PC-3 (cell line): ENCODE measurements around the gene MED13L. TPM values are rescaled to one million over a fixed set of nuclear protein-coding genes. Genes with fewer than 3 reads are reported as not detected.

Source experiments
- ATAC-seq: fragments of 200-7000 bp; cut with Tn5 transposase; 2 replicates; pipeline ENCODE4 v1.9.1; 2020; ENCODE audit warnings: mild to moderate bottlenecking, moderate library complexity
- BruUV-seq: library from RNA; stranded (reverse); fragments of 400-500 nt; replicated peaks from 2 replicates; lab custom pipeline; 2021; lab: Mats Ljungman, UMichigan
- CTCF ChIA-PET: fragments of 300-600 bp; sonication (Branson Sonifier 250); formaldehyde crosslinking; loops from one replicate; lab custom pipeline; 2022; ENCODE audit warnings: antibody characterized with exemption; lab: Charles Lee
- POLR2A ChIA-PET: fragments of 300-600 bp; sonication (Branson Sonifier 250); formaldehyde crosslinking; loops from one replicate; lab custom pipeline; 2022; ENCODE audit warnings: antibody characterized with exemption; ENCODE audit not compliant: unreplicated experiment; lab: Charles Lee
- DNase-seq: peaks from one replicate; pipeline ENCODE4 v3.0.0-alpha.2; 2015
- H2AFZ ChIP-seq: fragments of 300-600 bp; sonication (generic); 2 replicates; pipeline ENCODE4 v1.6.0; 2016; ENCODE audit warnings: antibody characterized with exemption, low read length
- H3F3A ChIP-seq: fragments of 300-600 bp; sonication (generic); one replicate; pipeline ENCODE4 v1.6.0; 2017; ENCODE audit warnings: antibody characterized with exemption, low read length, control low read depth, mild to moderate bottlenecking; ENCODE audit not compliant: unreplicated experiment
- H3K27ac ChIP-seq: fragments of 300-600 bp; sonication (generic); 2 replicates; pipeline ENCODE4 v1.5.1; 2016; ENCODE audit warnings: mild to moderate bottlenecking, low read length
- H3K27me3 ChIP-seq: fragments of 300-600 bp; sonication (generic); 2 replicates; pipeline ENCODE4 v1.6.1; 2016; ENCODE audit warnings: low read length, mixed read lengths
- H3K36me3 ChIP-seq: fragments of 300-600 bp; sonication (generic); 2 replicates; pipeline ENCODE4 v1.6.1; 2016; ENCODE audit warnings: low read depth, mixed run types, low read length, mixed read lengths
- H3K4me1 ChIP-seq: fragments of 300-600 bp; sonication (generic); 2 replicates; pipeline ENCODE4 v1.5.1; 2016; ENCODE audit warnings: low read length; ENCODE audit not compliant: insufficient read depth
- H3K4me2 ChIP-seq: fragments of 300-600 bp; sonication (generic); 2 replicates; pipeline ENCODE4 v1.6.0; 2016; ENCODE audit warnings: low read length
- H3K4me3 ChIP-seq: fragments of 300-600 bp; sonication (generic); 2 replicates; pipeline ENCODE4 v1.5.1; 2016; ENCODE audit warnings: mild to moderate bottlenecking, low read length, mixed read lengths
- H3K79me2 ChIP-seq: fragments of 300-600 bp; sonication (generic); 2 replicates; pipeline ENCODE4 v1.6.1; 2017; ENCODE audit warnings: low read length, mixed read lengths
- H3K9ac ChIP-seq: fragments of 300-600 bp; sonication (generic); 2 replicates; pipeline ENCODE4 v1.6.0; 2016; ENCODE audit warnings: mild to moderate bottlenecking, low read length
- H3K9me2 ChIP-seq: fragments of 300-600 bp; sonication (generic); replicated peaks from 2 replicates; pipeline ENCODE4 v1.6.1; 2016; ENCODE audit warnings: mixed run types, low read length, mixed read lengths
- H3K9me3 ChIP-seq: fragments of 300-600 bp; sonication (generic); 2 replicates; pipeline ENCODE4 v1.6.1; 2016; ENCODE audit warnings: low read length, mixed read lengths
- H4K20me1 ChIP-seq: fragments of 300-600 bp; sonication (generic); 2 replicates; pipeline ENCODE4 v1.6.1; 2016; ENCODE audit warnings: low read length, mixed read lengths
- EZH2 ChIP-seq: fragments of 300-600 bp; sonication (generic); IDR thresholded peaks from one replicate; pipeline ENCODE4 v1.6.1; 2017; ENCODE audit warnings: antibody characterized with exemption, mild to moderate bottlenecking, low read length; ENCODE audit not compliant: unreplicated experiment
- EZH2phosphoT487 ChIP-seq: fragments of 300-600 bp; sonication (generic); IDR thresholded peaks from 2 replicates; pipeline ENCODE4 v1.6.1; 2018; ENCODE audit warnings: mild to moderate bottlenecking, antibody characterized with exemption, low read length, borderline replicate concordance
- intact Hi-C: fragments of 100-400 bp; cut with micrococcal nuclease; formaldehyde crosslinking; loops from 2 replicates; pipeline ENCODE4 v1.9.0; 2023
- total RNA-seq: library from RNA; depleted of rRNA; stranded (reverse); fragments of >200 nt; gene quantifications from 2 replicates; pipeline ENCODE4 v1.2.3, GENCODE V29; 2014
- TF ChIP-seq, protein P1 (sequence below): fragments of 300-600 bp; sonication (generic); conservative IDR thresholded peaks from 2 replicates; pipeline ENCODE4 v1.5.1; 2017; ENCODE audit warnings: antibody characterized with exemption, low read depth, mild to moderate bottlenecking, low read length

The MED13L gene
- total RNA-seq, 1 experiment from 2014 or later = 61.2 TPM

DNA sequence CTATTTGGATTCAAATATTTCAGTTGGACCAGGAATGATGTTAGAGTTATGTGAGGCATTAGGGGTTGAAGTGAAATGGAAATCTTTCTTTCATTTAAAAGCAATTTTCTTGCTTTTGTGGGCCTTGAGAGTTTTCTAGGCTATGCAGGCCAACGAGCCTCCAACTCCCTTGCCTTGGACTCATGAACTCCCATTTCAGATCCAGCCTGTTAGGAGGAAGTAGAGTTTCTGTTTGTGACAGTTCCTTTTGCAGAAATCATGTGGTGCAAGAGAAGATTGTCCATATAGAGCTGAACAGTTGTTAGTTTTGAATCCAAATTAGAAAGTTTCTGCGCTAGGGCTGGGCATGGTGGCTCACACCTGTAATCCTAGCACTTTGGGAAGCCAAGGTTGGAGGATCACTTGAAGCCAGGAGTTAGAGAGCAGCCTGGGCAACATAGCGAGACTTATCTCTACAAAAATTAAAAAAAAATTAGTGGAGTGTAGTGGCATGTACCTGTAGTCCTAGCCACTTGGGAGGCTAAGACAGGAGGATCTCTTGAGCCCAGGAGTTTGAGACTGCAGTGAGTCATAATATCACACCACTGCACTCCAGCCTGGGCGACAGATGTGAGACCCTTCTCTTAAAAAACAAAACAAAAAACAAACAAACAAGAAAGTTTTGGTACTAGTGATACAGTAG is 47.3 kb upstream of the MED13L start:
- no peak for TF ChIP-seq EZH2
- Histone ChIP-seq H4K20me1 (no peaks in the 10 kb centered on the region), H3K27ac (no peak overlapping the region), H3K9ac (no peak overlapping the region), H3K9me2 (no peaks in the 10 kb centered on the region), H3K36me3 (no peaks in the 10 kb centered on the region), H3K4me2 (no peak overlapping the region), H3K27me3 (no peaks in the 10 kb centered on the region), H3F3A (peaks cover 6% of the 10 kb centered on the region), H3K9me3 (no peaks in the 10 kb centered on the region), H3K4me1 (peaks cover 19% of the 10 kb centered on the region), H3K79me2 (no peaks in the 10 kb centered on the region), H3K4me3 (no peak overlapping the region), H2AFZ (no peak overlapping the region)
- POLR2A ChIA-PET = no interaction called here
- no peak for ATAC-seq
- CTCF ChIA-PET = no interaction called here
- no peak for DNase-seq
- intact Hi-C loops = no loop called here
- no TSS peak for BruUV-seq

DNA sequence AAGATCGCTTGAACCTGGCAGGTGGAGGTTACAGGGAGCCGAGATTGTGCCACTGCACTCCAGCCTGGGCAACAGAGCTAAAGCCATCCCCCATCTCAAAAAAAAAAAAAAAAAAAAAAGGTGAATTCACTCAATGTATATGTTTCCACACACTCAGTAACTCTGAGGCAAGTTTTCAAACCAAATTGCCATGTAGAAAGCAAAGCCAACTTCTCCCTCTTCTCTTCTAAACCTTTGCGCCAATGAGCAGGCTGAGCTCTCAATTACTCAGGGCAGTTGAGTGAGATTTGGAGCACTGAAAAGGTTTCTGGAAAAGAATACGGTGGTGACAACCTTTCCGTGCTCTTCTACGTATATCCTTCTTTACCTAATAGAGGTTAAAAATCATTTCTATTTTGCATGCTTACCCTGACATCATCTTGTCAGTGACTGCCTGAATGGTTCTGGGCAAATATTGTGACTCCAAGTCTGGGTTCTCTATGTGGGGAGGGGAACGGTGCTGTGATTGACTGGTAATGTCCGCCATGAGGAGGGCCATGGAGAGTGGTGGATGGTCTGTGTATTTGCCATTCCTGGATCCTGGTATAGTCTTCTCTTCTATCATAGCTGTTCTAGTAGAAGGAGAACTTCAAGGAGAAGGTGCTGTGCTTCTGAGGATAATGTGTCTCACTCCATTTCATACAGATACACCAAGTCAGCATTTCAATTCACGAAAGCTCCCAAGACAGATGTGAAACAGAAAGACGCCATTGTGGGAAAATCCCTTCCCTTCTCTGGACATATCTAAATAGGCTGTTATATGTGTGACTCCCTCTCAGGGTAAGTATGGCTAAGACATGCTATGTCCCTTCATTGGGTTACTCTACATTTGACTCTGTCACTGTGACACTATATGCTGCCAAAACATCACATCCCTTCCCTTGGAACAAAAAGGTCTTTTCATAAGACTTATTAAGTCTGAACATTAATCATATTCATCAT is 46.2 kb upstream of the MED13L start:
- no peak for ATAC-seq
- no peaks in the 10 kb centered on the region for H3K9me2 ChIP-seq
- no peaks in the 10 kb centered on the region for H3K36me3 ChIP-seq
- intact Hi-C loops = no loop called here
- no peaks in the 10 kb centered on the region for H3K79me2 ChIP-seq
- ChIA-PET POLR2A (interaction anchor here (0.6 kb wide), 1 partner anchor 83 kb away, joined by 9 read pairs; no protein-coding TSS in a partner anchor), CTCF (no interaction called here)
- H3K27me3 ChIP-seq = no peaks in the 10 kb centered on the region
- no TSS peak for BruUV-seq
- H3K9ac ChIP-seq = no peak overlapping the region
- no peaks in the 10 kb centered on the region for H3K9me3 ChIP-seq
- no peak for DNase-seq
- peaks cover 6% of the 10 kb centered on the region for H3F3A ChIP-seq
- no peak overlapping the region for H3K27ac ChIP-seq
- no peak overlapping the region for H2AFZ ChIP-seq
- no peak overlapping the region for H3K4me3 ChIP-seq
- H3K4me1 ChIP-seq = peaks cover 30% of the 10 kb centered on the region
- H3K4me2 ChIP-seq = no peak overlapping the region
- TF ChIP-seq, protein P1, sequence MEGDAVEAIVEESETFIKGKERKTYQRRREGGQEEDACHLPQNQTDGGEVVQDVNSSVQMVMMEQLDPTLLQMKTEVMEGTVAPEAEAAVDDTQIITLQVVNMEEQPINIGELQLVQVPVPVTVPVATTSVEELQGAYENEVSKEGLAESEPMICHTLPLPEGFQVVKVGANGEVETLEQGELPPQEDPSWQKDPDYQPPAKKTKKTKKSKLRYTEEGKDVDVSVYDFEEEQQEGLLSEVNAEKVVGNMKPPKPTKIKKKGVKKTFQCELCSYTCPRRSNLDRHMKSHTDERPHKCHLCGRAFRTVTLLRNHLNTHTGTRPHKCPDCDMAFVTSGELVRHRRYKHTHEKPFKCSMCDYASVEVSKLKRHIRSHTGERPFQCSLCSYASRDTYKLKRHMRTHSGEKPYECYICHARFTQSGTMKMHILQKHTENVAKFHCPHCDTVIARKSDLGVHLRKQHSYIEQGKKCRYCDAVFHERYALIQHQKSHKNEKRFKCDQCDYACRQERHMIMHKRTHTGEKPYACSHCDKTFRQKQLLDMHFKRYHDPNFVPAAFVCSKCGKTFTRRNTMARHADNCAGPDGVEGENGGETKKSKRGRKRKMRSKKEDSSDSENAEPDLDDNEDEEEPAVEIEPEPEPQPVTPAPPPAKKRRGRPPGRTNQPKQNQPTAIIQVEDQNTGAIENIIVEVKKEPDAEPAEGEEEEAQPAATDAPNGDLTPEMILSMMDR = no peak
- TF ChIP-seq EZH2phosphoT487 (no peak), EZH2 (no peak)
- no peaks in the 10 kb centered on the region for H4K20me1 ChIP-seq

DNA sequence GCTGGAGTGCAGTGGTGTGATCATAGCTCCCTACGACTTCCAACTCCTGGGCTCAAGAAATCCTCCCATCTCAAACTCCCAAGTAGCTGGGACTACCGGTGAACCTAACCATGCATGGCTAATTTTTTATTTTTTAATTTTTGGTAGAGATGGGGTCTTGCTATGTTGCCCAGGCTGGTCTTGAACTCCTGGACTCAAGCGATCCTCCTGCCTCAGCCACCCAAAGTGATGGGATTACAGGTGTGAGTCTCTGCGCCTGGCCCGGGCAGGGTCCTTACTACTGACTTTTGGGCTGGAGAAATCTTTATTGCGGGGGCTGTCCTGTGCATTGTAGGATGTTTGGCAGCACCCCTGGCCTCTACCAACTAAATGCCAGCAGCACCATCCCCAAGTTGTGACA is 44.4 kb upstream of the MED13L start:
- H3F3A ChIP-seq = peaks cover 6% of the 10 kb centered on the region
- no TSS peak for BruUV-seq
- TF ChIP-seq, protein P1 = no peak
- TF ChIP-seq EZH2phosphoT487 (no peak), EZH2 (no peak)

More for the DNA sequence above, 44.4 kb upstream of the MED13L start:
- POLR2A ChIA-PET = no interaction called here
- Histone ChIP-seq H3K79me2 (no peaks in the 10 kb centered on the region), H3K4me2 (no peak overlapping the region), H3K4me3 (no peak overlapping the region), H3K36me3 (no peaks in the 10 kb centered on the region), H3K9ac (no peak overlapping the region), H2AFZ (no peak overlapping the region), H4K20me1 (no peaks in the 10 kb centered on the region), H3K27me3 (no peaks in the 10 kb centered on the region), H3K4me1 (peaks cover 40% of the 10 kb centered on the region), H3K9me2 (no peaks in the 10 kb centered on the region), H3K9me3 (no peaks in the 10 kb centered on the region), H3K27ac (no peak overlapping the region; the same call in 1 of the 2 replicates)
- no peak for ATAC-seq
- intact Hi-C loops = loop anchor here (2.0 kb wide), 1 partner anchor 55 kb away; no protein-coding TSS in a partner anchor
- no peak for DNase-seq
- CTCF ChIA-PET = no interaction called here
